ENCODE results near the gene LYST. TPM values are rescaled to one million over a fixed set of nuclear protein-coding genes. Genes with fewer than 3 reads are reported as not detected.
"Not testable (repeated sequence)": the region's sequence is repeated elsewhere in the genome, so short reads cannot be mapped to it uniquely, and the experiment has no call there.

Gene LYST
- total RNA-seq, 1 experiment from 2014 or later, result 1.0 TPM

DNA sequence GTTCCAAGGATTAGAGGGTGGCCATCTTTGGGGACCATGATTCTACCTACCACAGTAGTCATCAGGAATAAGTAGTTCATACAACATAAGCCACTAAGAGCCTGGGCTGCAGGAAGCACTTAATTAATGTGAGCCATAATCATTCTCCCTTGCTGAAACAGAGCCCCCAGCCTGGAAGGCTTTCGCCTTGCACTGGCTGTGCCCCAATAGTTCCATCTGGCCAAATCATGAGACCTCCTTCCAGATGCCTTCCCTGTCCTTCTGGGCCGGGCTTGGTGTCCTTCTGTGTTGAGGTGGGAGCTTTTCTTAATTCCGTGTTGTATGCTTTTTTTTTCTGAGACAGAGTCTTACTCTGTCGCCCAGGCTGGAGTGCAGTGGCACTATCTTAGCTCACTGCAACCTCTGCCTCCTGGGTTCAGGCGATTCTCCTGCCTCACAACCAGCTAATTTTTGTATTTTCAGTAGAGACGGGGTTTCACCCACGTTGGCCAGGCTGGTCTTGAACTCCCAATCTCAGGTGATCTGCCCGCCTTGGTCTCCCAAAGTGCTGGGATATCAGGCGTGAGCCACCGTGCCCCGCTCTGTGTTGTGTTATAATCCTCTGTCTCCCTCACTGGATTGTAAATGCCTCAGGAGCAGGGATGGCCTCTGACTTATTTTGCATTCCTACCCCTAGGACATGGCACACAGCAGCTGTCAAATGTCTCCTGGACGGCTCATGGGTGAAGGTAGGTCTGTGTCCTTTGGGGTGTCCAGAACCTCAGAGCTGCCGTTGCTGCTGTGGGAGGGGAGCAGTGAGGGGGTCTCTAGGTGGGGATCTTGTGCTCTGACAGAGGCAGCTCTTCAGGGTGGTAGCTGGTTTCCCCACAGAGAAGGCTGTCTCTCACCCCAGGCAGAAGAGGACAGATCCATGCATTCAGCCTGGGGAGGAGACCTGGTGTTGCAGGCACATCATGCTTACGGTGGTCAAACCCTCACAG lies 227.2 kb downstream of the LYST start:
- DNase-seq (ENCODE audit: low spot score), result no peak

DNA sequence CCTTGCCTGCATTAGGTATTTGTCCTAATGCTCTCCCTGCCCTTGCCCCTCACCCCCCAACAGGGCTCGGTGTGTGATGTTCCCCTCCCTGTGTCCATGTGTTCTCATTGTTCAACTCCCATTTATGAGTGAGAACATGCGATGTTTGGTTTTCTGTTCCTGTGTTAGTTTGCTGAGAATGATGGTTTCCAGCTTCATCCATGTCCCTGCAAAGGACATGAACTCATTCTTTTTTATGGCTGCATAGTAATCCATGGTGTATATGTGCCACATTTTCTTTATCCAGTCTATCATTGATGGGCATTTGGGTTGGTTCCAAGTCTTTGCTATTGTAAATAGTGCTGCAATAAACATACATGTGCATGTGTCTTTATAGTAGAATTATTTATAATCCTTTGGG lies 228.1 kb downstream of the LYST start:
- not testable (repeated sequence) for DNase-seq (ENCODE audit: low spot score)

DNA sequence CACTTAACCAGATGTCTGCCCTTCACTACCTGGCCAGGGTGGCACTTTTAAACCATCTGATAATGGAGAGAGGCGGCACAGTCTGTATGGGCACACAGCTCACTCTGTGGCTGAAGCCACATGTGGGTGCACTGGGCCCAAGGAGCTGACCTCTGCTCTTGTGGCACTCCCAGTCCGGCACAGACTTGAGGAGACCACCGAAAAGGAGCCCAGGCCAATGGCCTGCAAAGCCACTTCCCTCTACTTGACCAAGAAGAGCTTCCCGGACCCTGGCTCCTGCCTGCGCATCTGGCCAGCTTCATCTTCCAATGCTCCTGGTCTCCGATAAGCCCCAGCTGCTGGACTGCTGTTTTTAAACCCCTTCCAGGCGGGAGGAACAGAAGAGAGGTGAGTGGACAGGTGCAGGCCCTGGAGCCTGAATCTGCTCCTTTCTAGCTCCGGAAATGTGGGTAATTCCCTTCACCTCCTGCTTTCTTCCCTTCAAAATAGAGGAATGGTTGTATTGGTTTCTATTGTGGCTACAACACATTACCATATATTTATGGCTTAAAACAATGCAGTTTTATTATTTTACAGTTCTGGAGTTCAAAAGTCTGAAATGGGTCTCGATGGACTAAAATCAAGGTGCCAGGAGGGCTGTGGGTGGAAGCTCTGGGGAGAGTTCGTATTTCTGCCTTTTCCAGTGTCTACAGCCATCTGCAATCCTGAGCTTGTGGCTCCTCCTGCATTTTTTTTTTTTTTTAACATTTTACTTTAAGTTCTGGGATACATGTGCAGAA lies 228.8 kb downstream of the LYST start:
- DNase-seq (ENCODE audit: low spot score), result no peak

DNA sequence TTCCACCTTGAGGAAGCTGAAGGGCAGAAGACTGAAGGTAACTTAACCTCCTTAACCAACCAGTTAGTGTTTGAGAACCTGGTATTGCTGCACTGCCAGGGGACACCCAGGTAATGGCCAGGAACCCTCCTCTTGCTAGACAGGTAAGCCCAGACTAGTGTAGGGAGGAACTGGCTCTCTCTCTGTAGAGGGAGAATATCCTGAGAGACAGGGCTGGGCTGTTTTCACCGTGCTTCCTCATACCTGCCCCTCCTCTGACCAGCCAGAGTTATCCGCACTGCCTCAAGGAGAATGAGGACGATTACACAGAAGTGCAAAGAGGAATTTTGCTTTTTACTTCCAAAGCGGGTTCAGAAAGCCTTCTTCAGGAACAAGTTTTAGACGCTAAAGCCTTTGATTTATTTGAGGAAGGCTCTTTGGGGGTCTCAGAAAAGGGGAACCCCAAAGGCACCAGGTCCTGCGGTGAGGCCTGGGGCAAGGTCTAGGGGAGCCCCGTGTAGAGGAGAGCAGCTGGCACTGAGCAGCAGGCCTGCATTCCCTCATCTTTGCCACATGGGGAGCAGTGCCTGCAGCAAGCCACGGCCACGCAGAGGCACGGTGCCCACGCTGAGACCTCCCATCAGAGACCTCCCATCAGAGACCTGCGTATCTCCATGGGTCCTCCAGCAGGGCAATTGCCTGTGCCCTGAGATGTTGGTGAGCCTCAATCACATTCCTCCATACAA lies 230.6 kb downstream of the LYST start:
- DNase-seq (ENCODE audit: low spot score), result no peak

DNA sequence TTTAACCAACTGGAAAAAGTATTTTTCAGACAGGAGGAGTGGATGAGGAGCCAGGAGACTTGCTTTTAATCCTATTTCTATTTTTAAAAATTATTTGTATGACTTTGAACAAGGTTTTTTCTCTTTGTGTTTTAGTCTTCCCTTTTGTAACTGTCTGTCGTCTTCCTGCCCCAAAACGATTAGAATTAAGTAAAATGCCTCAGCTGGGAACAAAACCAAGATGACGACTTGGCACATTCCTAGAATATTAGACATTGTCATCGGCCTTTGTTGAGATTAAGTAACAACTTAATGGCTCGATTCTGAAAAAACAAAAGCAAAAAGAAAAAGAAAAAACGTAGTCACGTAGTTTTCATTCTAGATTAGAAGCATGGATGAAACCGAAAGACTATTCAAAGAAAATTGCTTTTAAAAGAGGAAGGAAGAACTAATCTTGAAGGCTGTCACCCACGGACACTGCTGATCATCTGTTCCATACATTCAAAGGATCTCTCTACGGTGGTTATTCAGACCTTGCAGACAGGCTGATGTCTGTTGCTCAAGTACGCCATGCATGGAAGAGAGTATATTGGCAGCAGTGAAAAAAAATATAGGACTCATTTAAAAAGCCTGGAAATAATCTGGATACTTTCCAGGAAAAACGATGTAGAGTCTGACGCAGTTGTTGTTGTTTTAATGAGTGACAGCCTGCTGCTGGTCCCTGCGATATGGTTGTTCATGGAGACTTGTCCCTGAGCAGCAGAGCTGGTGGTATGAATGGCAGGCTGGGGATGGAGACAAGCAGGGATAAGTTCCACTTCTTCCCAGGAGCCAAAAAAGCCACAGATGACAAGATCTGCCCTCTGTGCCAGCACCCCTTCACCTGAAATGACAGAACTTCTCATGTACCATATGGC lies 234.0 kb downstream of the LYST start:
- no peak for DNase-seq (ENCODE audit: low spot score)

DNA sequence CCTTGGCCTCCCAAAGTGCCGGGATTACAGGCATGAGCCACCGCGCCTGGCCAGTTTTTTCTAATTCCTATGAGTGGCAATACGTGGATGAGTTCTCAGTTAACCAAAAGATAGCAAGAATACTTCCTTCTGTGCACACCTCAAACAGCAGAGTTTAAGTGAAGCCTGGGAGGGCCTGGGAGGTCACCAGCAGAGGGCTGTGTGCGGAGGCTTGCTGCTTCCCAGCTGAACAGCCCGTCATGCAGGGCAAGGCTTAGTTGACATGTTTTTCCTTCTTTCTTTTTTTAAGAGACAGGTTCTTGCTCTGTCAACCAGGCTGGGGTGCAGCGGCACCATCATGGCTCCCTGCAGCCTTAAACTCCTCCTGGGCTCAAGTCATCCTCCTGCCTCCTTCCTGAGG lies 234.9 kb downstream of the LYST start:
- DNase-seq (ENCODE audit: low spot score), result no peak

DNA sequence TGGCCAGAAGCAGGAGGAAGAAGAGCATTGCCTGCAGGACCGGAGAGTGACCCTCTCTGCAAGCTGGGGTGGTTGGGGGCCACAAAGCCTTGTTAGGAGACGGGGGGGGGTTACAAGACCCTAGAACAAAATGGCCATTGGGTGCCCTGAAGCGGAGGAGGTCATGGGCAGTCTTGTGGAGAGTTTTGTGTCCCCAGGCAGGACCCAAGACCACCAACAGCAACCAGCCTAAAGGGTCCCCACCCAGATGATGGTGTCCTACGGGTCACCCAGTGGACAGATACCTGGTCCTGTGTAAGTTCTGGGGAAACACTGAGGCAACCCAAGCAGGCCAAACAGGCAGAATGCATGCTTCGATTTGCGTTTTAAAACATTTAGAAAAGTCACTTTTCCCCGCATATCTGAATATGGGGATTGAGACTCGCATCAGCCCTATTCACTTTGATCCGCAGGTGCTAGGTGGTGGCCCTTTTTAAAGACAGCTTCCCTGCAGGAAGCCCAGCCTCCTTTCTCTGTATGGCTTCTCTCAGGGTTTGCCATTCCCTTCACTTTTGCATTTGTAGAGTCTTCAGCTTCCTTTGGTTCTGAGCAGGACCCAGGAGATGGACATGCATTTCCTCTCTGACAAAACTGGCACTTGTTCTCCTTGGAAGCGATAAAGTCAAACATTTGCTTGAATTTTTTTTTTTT lies 238.2 kb downstream of the LYST start:
- no peak for DNase-seq (ENCODE audit: low spot score)

DNA sequence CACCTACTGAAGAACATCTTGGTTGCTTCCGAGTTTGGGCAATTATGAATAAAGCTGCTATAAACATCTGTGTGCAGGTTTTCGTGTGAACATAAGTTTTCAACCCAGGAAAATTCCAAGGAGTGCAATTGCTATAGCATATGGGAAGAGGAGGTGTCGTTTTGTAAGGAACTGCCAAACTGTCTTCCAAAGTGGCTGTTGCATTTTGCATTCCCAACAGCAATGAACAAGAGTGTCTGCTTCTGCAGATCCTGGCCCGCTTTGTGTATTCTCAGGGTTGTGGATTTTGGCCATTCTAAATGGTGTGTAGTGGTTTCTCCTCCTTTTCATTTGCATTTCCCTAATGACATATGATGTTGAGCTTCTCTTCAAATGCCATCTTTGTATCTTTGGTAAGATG lies 240.9 kb downstream of the LYST start:
- DNase-seq (ENCODE audit: low spot score), result no peak

DNA sequence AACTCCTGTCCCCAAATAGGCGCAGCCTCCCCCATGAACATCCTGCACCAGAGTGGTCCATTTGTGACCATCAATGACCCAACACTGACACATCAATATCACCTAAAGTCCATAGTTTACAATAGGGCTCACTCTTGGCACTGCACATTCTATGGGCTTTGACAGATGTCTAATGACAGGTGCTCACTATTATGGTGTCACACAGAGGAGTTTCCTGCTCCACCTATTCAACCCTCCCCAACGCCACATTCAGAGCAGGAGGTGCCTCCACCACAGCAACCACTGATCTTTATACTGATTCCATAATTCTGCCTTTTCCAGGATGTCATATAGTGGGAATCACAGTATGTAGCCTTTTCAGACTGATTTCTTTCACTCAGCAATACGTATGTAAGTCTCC lies 241.4 kb downstream of the LYST start:
- no peak for DNase-seq (ENCODE audit: low spot score)

DNA sequence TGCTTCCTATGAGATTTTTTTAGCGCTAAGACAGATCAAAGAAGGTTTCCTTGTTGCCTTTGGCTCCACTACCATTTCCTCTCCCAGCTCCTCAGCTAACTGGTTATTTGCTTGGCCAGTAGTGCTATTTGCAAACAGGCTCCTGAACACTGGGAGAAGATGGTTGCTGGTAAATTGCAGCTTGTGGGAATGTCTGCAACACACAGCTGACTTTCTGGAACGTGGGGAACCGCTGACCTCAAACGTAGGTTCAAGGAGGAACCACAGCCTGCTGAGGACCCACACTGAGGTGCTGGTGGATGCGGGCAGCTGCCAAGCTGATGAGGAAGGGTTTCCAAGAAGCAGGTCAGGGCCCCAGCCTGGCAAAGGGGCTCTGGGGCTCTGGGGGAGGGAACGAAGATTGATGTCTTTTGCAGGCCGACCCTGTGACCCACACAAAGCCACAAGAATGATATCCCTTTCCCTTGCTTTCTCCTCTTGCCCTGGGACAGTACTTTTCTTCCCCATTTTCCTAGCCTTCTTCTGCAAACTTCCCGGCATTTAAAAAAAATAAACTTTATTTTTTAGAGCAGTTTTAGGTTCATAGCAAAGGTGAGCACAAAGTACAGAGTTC lies 241.9 kb downstream of the LYST start:
- no peak for DNase-seq (ENCODE audit: low spot score)

DNA sequence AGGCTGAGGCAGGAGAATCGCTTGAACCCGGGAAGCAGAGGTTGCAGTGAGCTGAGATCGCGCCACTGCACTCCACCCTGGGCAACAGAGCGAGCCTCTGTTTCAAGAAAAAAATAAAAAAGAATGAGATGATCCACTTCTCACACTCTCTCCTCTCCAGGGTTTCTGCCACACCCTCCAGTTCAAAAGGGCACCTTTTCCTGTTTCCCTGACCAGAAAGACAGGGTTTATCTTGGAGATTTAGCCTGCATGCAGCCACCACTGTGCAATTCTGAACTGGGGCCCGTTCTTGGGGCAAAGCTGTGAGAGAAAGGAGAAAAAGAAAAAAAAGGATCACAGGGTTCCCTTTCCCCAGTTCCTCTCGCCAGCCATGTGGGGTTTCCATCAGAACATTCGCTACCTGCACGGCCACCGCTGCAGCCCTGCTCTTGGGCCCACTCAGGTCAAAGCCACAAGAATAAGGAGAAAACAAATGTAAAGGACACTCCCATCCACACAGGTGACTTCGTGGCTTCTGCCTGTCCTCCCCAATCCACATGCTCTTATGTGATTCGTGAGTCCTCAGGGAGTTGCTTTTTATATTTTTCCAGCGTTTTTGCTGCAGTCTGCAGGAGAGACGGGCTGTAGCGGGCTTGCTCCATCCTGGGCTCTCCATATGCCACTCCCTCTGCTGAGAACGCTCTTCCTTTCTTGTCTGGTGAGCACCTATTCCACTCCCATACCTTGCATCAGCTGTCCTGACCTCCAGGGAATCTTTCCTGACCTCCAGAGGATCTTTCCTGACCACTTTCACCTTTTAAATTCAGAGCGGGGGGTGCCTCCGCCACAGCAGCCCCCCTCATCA lies 243.5 kb downstream of the LYST start:
- DNase-seq (ENCODE audit: low spot score), result no peak

DNA sequence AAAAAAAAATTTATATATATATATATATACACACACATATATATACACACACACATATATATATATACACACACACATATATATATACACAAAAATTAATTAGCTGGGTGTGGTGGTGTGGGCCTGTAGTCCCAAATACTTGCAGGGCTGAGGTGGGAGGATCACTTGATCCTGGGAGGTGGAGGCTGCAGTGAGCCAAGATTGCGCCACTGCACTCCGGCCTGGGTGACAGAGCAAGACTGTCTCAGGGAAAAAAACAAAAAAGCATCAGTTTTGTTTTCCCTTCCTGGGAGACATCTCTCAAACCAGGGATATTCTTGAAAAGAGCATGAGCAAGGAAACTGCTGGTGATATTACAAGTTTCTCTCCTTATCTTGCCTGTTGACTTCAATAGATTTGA lies 247.6 kb downstream of the LYST start:
- DNase-seq (ENCODE audit: low spot score), result not testable (repeated sequence)

DNA sequence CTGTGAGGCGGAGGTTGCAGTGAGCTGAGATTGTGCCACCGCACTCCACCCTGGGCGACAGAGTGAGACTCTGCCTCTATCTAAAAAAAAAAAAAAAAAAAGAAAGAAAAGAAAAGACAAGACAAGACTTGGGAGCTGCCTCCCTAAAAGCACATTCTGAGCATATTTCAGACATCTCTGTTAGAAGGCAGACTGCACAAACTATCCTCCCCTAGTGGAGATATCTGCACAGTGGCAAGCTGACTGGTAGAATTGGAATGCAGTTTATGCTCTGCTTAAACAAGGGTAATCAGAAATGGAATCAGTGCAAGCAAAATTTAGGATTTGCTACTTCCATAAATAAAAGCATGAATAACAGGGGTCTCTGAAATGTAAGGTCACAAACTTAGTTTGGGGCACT lies 248.9 kb downstream of the LYST start:
- DNase-seq (ENCODE audit: low spot score), result no peak

DNA sequence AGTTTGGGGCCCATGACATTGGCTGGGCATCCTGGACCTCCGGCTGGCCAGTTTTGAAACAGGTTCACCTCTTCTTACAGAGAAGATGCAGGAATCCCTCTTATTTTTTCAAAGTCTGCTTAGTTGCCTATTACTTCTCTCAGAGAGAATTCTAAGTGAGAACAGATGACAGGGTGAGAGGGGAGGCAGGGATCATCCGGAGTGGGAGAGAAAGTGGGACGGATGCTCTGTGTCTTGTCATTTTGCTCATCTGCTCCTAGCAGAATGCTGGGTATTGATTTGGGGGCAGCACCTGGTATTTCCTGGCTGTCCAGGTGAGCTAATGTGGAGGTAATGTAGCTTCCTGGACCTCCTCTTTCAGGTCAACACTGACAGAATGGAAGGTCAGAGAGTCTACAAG lies 249.6 kb downstream of the LYST start:
- DNase-seq (ENCODE audit: low spot score), result no peak

DNA sequence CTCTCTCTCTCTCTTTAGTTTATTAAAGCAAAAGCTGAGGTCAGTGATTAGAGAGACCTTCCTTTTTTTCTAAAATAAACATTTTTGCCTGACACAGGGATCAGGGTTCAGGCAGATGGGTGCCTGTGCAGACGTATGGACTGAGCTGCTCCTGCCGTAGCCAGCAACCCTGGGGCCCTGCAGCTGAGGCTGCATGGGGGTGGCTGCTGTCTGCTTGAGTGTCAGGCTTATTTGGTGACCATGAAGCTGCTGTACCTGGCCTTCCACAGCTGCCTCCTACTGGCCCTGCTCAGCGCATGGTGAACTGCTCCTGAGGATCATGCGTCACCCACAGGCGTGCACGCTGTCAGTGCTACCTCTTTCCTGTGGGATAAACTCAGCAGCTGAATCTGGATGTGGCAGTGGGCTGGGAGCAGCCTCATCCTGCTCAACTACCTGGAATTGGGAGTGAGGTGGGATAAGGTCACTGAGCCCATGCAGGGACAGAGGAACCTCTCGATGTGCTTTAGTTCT lies 252.2 kb downstream of the LYST start:
- DNase-seq (ENCODE audit: low spot score), result no peak

DNA sequence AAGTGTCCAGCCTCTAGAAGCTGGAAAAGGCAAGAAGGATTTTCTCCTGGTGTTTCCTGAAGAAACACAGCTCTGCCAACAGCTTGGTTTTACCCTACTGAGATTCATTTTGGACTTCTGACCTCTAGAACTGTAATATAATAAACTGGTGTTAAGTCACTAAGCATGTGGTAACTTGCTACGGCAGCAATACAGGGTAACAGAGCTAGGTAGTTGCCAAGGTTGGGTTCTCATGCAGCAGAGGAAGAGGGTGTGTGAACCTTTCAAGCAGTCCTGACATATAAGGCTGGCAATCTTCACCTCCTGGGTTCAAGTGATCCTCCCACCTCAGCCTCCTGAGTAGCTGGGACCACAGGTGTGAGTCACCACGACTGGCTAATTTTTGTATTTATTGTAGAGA lies 253.1 kb downstream of the LYST start:
- no peak for DNase-seq (ENCODE audit: low spot score)

DNA sequence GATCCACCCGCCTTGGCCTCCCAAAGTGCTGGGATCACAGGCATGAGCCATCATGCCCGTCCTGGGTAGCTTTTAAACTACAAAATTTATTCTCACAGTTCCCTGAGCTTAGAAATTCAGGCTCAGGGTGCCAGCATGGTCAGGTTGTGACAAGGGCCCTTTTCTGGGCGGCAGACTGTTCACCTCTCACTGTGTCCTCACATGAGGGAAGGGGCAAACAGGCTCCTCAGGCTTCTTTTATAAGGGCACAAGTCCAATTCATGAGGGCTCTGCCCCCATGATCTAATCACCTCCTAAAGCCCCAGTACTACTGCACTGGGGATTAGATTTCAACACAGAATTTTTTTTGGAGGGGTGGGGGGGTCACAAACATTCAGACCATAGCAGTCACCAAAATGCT lies 253.9 kb downstream of the LYST start:
- DNase-seq (ENCODE audit: low spot score), result no peak

Data from HT-29 (cell line).